Measurements from ENCODE around the gene ABCD3. TPM values are rescaled to one million over a fixed set of nuclear protein-coding genes. Genes with fewer than 3 reads are reported as not detected.
A peak's percentile ranks its signal among the peaks of the same experiment; 100 is the strongest.
"Not testable (repeated sequence)": the region's sequence is repeated elsewhere in the genome, so short reads cannot be mapped to it uniquely, and the experiment has no call there.

The ABCD3 gene
- total RNA-seq, 2 donors from 2014 or later, result 26.3 to 51.5 TPM

GRCh38 chr1:94433866-94434265 is 15.7 kb downstream of the ABCD3 start:
- no peak for ATAC-seq
- H3K27ac Mint-ChIP-seq, result no peak overlapping the region
- peaks cover 20 to 27% of the 10 kb centered on the region in 2 donors for H3K36me3 Mint-ChIP-seq
- peaks cover 3 to 13% of the 10 kb centered on the region in 2 donors for H3K9me3 Mint-ChIP-seq
- no peak for DNase-seq (ENCODE audit: low spot score in 2 of 2)

GRCh38 chr1:94434365-94435045 is 16.3 kb downstream of the ABCD3 start:
- peaks cover 3 to 13% of the 10 kb centered on the region in 2 donors for H3K9me3 Mint-ChIP-seq
- peaks cover 18 to 27% of the 10 kb centered on the region in 2 donors for H3K36me3 Mint-ChIP-seq
- ATAC-seq, result no peak
- H3K27ac Mint-ChIP-seq, result no peak overlapping the region
- no peak for DNase-seq (ENCODE audit: low spot score in 2 of 2)

- Mint-ChIP-seq H3K27ac (no peak overlapping the region), H3K36me3 (peaks cover 33 to 35% of the 10 kb centered on the region in 2 donors), H3K9me3 (peaks cover 23 to 25% of the 10 kb centered on the region in 2 donors)
- ATAC-seq (no peak), DNase-seq (ENCODE audit: low spot score in 2 of 2) (no peak)
These were observed 20.6 kb downstream of the ABCD3 start for GRCh38 chr1:94438692-94439276.

GRCh38 chr1:94440088-94440487 is 21.9 kb downstream of the ABCD3 start:
- Mint-ChIP-seq H3K9me3 (peaks cover 24 to 28% of the 10 kb centered on the region in 2 donors), H3K27ac (no peak overlapping the region), H3K36me3 (peaks cover 39 to 40% of the 10 kb centered on the region in 2 donors)
- ATAC-seq (no peak), DNase-seq (ENCODE audit: low spot score in 2 of 2) (no peak)

- H3K36me3 Mint-ChIP-seq, result peaks cover 48% of the 10 kb centered on the region in 2 donors
- ATAC-seq; DNase-seq (ENCODE audit: low spot score in 2 of 2); H3K27ac Mint-ChIP-seq: not testable (repeated sequence)
- H3K9me3 Mint-ChIP-seq, result peaks cover 39 to 44% of the 10 kb centered on the region in 2 donors
These were observed 24.9 kb downstream of the ABCD3 start for GRCh38 chr1:94443067-94443466.

- not testable (repeated sequence) for DNase-seq (ENCODE audit: low spot score in 2 of 2); ATAC-seq; H3K27ac Mint-ChIP-seq
- Mint-ChIP-seq H3K36me3 (peaks cover 65 to 66% of the 10 kb centered on the region in 2 donors), H3K9me3 (peaks cover 50 to 58% of the 10 kb centered on the region in 2 donors)
These were observed 26.6 kb downstream of the ABCD3 start for GRCh38 chr1:94444819-94445218.

- H3K27ac Mint-ChIP-seq; DNase-seq (ENCODE audit: low spot score in 2 of 2); ATAC-seq: not testable (repeated sequence)
- H3K9me3 Mint-ChIP-seq, result peaks cover 53 to 54% of the 10 kb centered on the region in 2 donors
- H3K36me3 Mint-ChIP-seq, result peaks cover 69 to 71% of the 10 kb centered on the region in 2 donors
These were observed 27.5 kb downstream of the ABCD3 start for GRCh38 chr1:94445733-94446132.

- Mint-ChIP-seq H3K9me3 (peaks cover 53 to 56% of the 10 kb centered on the region in 2 donors), H3K36me3 (peaks cover 73% of the 10 kb centered on the region in 2 donors)
- not testable (repeated sequence) for ATAC-seq; H3K27ac Mint-ChIP-seq; DNase-seq (ENCODE audit: low spot score in 2 of 2)
These were observed 28.0 kb downstream of the ABCD3 start for GRCh38 chr1:94446177-94446576.

- not testable (repeated sequence) for ATAC-seq
- peaks cover 46 to 52% of the 10 kb centered on the region in 2 donors for H3K9me3 Mint-ChIP-seq
These were observed 30.6 kb downstream of the ABCD3 start for GRCh38 chr1:94448741-94449140.

GRCh38 chr1:94456736-94457135 is 38.5 kb downstream of the ABCD3 start:
- H3K27ac Mint-ChIP-seq, result no peak overlapping the region
- peaks cover 6 to 10% of the 10 kb centered on the region in 2 donors for H3K9me3 Mint-ChIP-seq
- no peak for ATAC-seq
- DNase-seq (ENCODE audit: low spot score in 2 of 2), result no peak
- H3K36me3 Mint-ChIP-seq, result peaks cover 11 to 13% of the 10 kb centered on the region in 2 donors

More at GRCh38 chr1:94448741-94449140, 30.6 kb downstream of the ABCD3 start:
- not testable (repeated sequence) for H3K27ac Mint-ChIP-seq; DNase-seq (ENCODE audit: low spot score in 2 of 2)
- peaks cover 69 to 77% of the 10 kb centered on the region in 2 donors for H3K36me3 Mint-ChIP-seq

- no peak for DNase-seq (ENCODE audit: low spot score in 2 of 2)
- ATAC-seq, result no peak
- Mint-ChIP-seq H3K27ac (no peak overlapping the region), H3K9me3 (no peaks in the 10 kb centered on the region), H3K36me3 (peaks cover 0 to 9% of the 10 kb centered on the region in 2 donors)
These were observed 44.4 kb downstream of the ABCD3 start for GRCh38 chr1:94462606-94463005.

GRCh38 chr1:94463056-94463764 is 45.0 kb downstream of the ABCD3 start:
- ATAC-seq (no peak), DNase-seq (ENCODE audit: low spot score in 2 of 2) (no peak)
- Mint-ChIP-seq H3K36me3 (peaks cover 0 to 9% of the 10 kb centered on the region in 2 donors), H3K27ac (no peak overlapping the region), H3K9me3 (no peaks in the 10 kb centered on the region)

- peak in 1 of 2 donors; percentile 5 for DNase-seq (ENCODE audit: low spot score in 2 of 2)
- Mint-ChIP-seq H3K27ac (no peak overlapping the region), H3K36me3 (peaks cover 0 to 9% of the 10 kb centered on the region in 2 donors), H3K9me3 (no peaks in the 10 kb centered on the region)
- ATAC-seq, result no peak
These were observed 45.7 kb downstream of the ABCD3 start for GRCh38 chr1:94463765-94464330.

GRCh38 chr1:94468708-94469107 is 50.5 kb downstream of the ABCD3 start:
- peaks cover 0 to 9% of the 10 kb centered on the region in 2 donors for H3K36me3 Mint-ChIP-seq
- no peaks in the 10 kb centered on the region for H3K9me3 Mint-ChIP-seq
- ATAC-seq (no peak), DNase-seq (ENCODE audit: low spot score in 2 of 2) (no peak)
- H3K27ac Mint-ChIP-seq, result no peak overlapping the region

GRCh38 chr1:94471271-94471670 is 53.1 kb downstream of the ABCD3 start:
- no peaks in the 10 kb centered on the region for H3K9me3 Mint-ChIP-seq
- DNase-seq (ENCODE audit: low spot score in 2 of 2) (no peak), ATAC-seq (no peak)
- peaks cover 0 to 10% of the 10 kb centered on the region in 2 donors for H3K36me3 Mint-ChIP-seq
- no peak overlapping the region for H3K27ac Mint-ChIP-seq

- H3K36me3 Mint-ChIP-seq, result peaks cover 0 to 8% of the 10 kb centered on the region in 2 donors
- DNase-seq (ENCODE audit: low spot score in 2 of 2), result no peak
- H3K27ac Mint-ChIP-seq, result no peak overlapping the region
- H3K9me3 Mint-ChIP-seq, result no peaks in the 10 kb centered on the region
- no peak for ATAC-seq
These were observed 57.0 kb downstream of the ABCD3 start for GRCh38 chr1:94475232-94475631.

- no peak overlapping the region for H3K27ac Mint-ChIP-seq
- no peak for ATAC-seq
- DNase-seq (ENCODE audit: low spot score in 2 of 2), result no peak
- H3K36me3 Mint-ChIP-seq, result peaks cover 9 to 20% of the 10 kb centered on the region in 2 donors
- H3K9me3 Mint-ChIP-seq, result no peaks in the 10 kb centered on the region
These were observed 61.5 kb downstream of the ABCD3 start for GRCh38 chr1:94479682-94480081.
